Uterus (tissue), 4 donors: ENCODE data around the gene ORAI3. TPM values are rescaled to one million over a fixed set of nuclear protein-coding genes. Genes with fewer than 3 reads are reported as not detected.
A peak's percentile ranks its signal among the peaks of the same experiment; 100 is the strongest.

Source experiments
- DNase-seq, 2 donors: peaks; one replicate each; pipeline ENCODE4 v3.0.0-alpha.2; 2019 to 2020
- H3K27ac ChIP-seq, 2 donors: fragments of 200-600 bp; sonication (generic); 1 replicate in 1 of 2; 2 replicates in 1 of 2; pipeline ENCODE4 v1.5.1; 2016 to 2018
- H3K27me3 ChIP-seq, 2 donors: fragments of 200-600 bp; sonication (generic); one replicate each; pipeline ENCODE4 v1.5.1; 2018 to 2019; ENCODE audit warnings: control low read depth in 1 of 2
- H3K36me3 ChIP-seq, 2 donors: fragments of 200-600 bp; sonication (generic); one replicate each; pipeline ENCODE4 v1.5.1; 2019; ENCODE audit warnings: control low read depth in 1 of 2
- H3K4me1 ChIP-seq, 2 donors: fragments of 200-600 bp; sonication (generic); one replicate each; pipeline ENCODE4 v1.5.1; 2018 to 2019; ENCODE audit warnings: control low read depth in 1 of 2
- H3K4me3 ChIP-seq, 2 donors: fragments of 200-600 bp; sonication (generic); 1 replicate in 1 of 2; 2 replicates in 1 of 2; pipeline ENCODE4 v1.5.1; 2018 to 2019; ENCODE audit warnings: mild to moderate bottlenecking in 1 of 2
- H3K9me3 ChIP-seq, 2 donors: fragments of 200-600 bp; sonication (generic); one replicate each; pipeline ENCODE4 v1.5.1; 2019; ENCODE audit warnings: control low read depth in 1 of 2
- CTCF ChIP-seq, 4 experiments: fragments of 200-600 bp in 2 of 4; fragments of 450-650 bp in 2 of 4; sonication (generic) in 2 of 4; IDR thresholded peaks; one replicate each; pipeline ENCODE4 v1.5.1; 2016 to 2019; ENCODE audit warnings: antibody characterized with exemption in 4 of 4, mild to moderate bottlenecking in 2 of 4, moderate library complexity in 1 of 4
- POLR2A ChIP-seq, 2 donors: fragments of 450-650 bp; IDR thresholded peaks; one replicate each; pipeline ENCODE4 v1.6.1; 2016; ENCODE audit warnings: antibody characterized with exemption in 2 of 2, mild to moderate bottlenecking in 1 of 2, moderate library complexity in 1 of 2
- intact Hi-C: fragments of 100-400 bp; cut with DNase I; formaldehyde crosslinking; loops from one replicate; pipeline ENCODE4 v1.15.1; 2023; ENCODE audit warnings: low total_unique reads
- total RNA-seq, 4 donors: library from RNA; depleted of rRNA in 3 of 4; stranded (reverse); fragments of >200 nt in 3 of 4; gene quantifications; one replicate each; pipeline versions ENCODE4 v1.1.0 to v1.2.4, GENCODE V29; 2014 to 2023
- donor health status: DM: yes; HTN: yes; CAD: no.

Gene ORAI3
- total RNA-seq, 4 donors from 2014 or later = 21.7 to 65.0 (median 27.9) TPM

GRCh38 chr16:30910427-30911029 is 38.3 kb upstream of the ORAI3 start:
- TF ChIP-seq POLR2A (IDR thresholded peaks at IDR 0.05) (no peak), CTCF (IDR thresholded peaks at IDR 0.05) (no peak)
- intact Hi-C loops = no loop called here
- no peak for DNase-seq
- H3K4me1 ChIP-seq = no peaks in the 10 kb centered on the region
- no peak overlapping the region for H3K27ac ChIP-seq
- no peaks in the 10 kb centered on the region for H3K27me3 ChIP-seq
- H3K9me3 ChIP-seq = no peaks in the 10 kb centered on the region
- no peaks in the 10 kb centered on the region for H3K36me3 ChIP-seq
- no peak overlapping the region for H3K4me3 ChIP-seq

GRCh38 chr16:30912794-30913412 is 36.0 kb upstream of the ORAI3 start:
- Histone ChIP-seq H3K4me1 (no peaks in the 10 kb centered on the region), H3K36me3 (no peaks in the 10 kb centered on the region), H3K4me3 (no peak overlapping the region), H3K27ac (no peak overlapping the region), H3K27me3 (no peaks in the 10 kb centered on the region), H3K9me3 (no peaks in the 10 kb centered on the region)
- intact Hi-C loops = no loop called here
- TF ChIP-seq CTCF (IDR thresholded peaks at IDR 0.05) = no peak
- no peak for TF ChIP-seq POLR2A (IDR thresholded peaks at IDR 0.05)
- no peak for DNase-seq

- Histone ChIP-seq H3K4me1 (no peaks in the 10 kb centered on the region), H3K4me3 (no peak overlapping the region), H3K36me3 (no peaks in the 10 kb centered on the region), H3K27ac (no peak overlapping the region), H3K27me3 (no peaks in the 10 kb centered on the region), H3K9me3 (no peaks in the 10 kb centered on the region)
- intact Hi-C loops = loop anchor here (5.0 kb wide), 1 partner anchor 68 kb away; no protein-coding TSS in a partner anchor
- DNase-seq = no peak
- TF ChIP-seq POLR2A (IDR thresholded peaks at IDR 0.05) (no peak), CTCF (IDR thresholded peaks at IDR 0.05) (no peak)
Measured at GRCh38 chr16:30914830-30915229, 34.0 kb upstream of the ORAI3 start.

- TF ChIP-seq CTCF (IDR thresholded peaks at IDR 0.05) (no peak), POLR2A (IDR thresholded peaks at IDR 0.05) (no peak)
- H3K9me3 ChIP-seq = no peaks in the 10 kb centered on the region
- DNase-seq = no peak
- H3K27me3 ChIP-seq = no peaks in the 10 kb centered on the region
- H3K27ac ChIP-seq = no peak overlapping the region
- intact Hi-C loops = loop anchor here (5.0 kb wide), 1 partner anchor 71 kb away; no protein-coding TSS in a partner anchor
- H3K4me1 ChIP-seq = no peaks in the 10 kb centered on the region
- H3K4me3 ChIP-seq = no peak overlapping the region
- H3K36me3 ChIP-seq = no peaks in the 10 kb centered on the region
Measured at GRCh38 chr16:30918614-30919013, 30.3 kb upstream of the ORAI3 start.

- DNase-seq = no peak
- intact Hi-C loops = no loop called here
- TF ChIP-seq CTCF (IDR thresholded peaks at IDR 0.05) = no peak
- no peak for TF ChIP-seq POLR2A (IDR thresholded peaks at IDR 0.05)
- Histone ChIP-seq H3K9me3 (no peaks in the 10 kb centered on the region), H3K4me1 (peaks cover 0 to 8% of the 10 kb centered on the region in 2 donors), H3K27me3 (no peaks in the 10 kb centered on the region), H3K36me3 (no peaks in the 10 kb centered on the region), H3K27ac (peak overlapping the region; percentile 75 to 80), H3K4me3 (no peak overlapping the region)
Measured at GRCh38 chr16:30920891-30921290, 28.0 kb upstream of the ORAI3 start.
